CD4-positive, alpha-beta T cell treated with Interleukin-10 for 1 hour (primary cell): ENCODE measurements around the gene AHNAK2.

Source experiments
- DNase-seq: peaks from one replicate; pipeline ENCODE4 v3.0.0-alpha.2; 2020

Gene AHNAK2

GRCh38 chr14:104984056-104984894, 6.1 kb upstream of the AHNAK2 start:
- DNase-seq, result no peak

DNA sequence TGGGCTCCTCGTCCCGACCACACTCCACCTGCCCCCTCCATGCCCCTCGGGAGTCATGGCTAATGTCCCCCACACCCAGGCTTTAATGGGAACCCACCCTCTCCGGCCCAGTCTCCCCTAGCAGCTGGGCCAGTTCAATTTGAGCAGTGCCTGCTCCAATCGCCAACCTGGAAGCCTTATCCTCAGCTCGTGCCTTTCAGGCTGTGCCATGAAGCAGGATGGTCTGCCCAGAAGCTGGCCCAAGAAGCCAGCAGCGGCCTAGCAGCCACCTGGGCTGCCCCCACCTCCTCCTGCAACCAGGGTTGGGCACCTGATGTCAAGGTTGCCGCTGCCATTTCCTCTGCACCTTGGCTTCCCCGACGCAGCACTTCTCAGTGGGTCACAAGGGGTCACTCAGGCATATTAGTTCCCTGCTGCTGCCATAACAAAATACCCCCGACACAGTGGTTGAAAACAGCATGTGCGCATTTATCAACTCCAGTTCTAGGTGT, 5.1 kb upstream of the AHNAK2 start:
- no peak for DNase-seq

DNA sequence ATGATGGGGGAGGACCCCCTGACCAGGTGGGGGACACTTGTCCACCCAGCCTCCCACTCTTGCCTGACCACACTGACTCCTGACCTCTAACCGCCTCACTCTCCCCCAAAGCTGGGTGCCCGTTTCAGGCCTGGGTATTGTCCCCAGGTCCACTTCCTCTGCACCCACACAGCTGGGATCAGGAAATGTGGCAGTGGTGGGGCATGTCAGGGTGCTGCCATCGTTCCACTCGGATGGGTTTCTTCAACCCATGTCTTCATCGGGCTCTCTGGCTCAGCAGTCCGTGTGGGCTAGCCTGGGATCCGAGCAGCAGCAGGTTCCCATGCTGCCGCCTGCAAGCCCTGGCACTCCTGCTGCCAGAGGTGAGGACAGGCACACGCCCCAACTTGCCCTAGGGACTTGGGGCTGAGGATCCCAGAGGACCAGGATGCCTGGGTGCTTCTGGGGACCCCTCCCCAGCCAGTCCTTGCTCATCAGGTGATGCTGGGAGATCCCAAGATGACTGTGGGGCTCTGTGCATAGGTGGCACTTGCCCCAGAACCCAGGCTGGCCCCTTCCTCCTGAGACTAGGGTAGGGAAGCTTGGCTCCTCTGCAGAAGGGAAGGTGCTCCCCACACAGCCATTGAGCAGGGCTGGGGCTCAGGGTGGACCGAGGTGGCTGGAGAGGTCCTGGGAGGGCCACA, 4.5 kb upstream of the AHNAK2 start:
- DNase-seq, result no peak

DNA sequence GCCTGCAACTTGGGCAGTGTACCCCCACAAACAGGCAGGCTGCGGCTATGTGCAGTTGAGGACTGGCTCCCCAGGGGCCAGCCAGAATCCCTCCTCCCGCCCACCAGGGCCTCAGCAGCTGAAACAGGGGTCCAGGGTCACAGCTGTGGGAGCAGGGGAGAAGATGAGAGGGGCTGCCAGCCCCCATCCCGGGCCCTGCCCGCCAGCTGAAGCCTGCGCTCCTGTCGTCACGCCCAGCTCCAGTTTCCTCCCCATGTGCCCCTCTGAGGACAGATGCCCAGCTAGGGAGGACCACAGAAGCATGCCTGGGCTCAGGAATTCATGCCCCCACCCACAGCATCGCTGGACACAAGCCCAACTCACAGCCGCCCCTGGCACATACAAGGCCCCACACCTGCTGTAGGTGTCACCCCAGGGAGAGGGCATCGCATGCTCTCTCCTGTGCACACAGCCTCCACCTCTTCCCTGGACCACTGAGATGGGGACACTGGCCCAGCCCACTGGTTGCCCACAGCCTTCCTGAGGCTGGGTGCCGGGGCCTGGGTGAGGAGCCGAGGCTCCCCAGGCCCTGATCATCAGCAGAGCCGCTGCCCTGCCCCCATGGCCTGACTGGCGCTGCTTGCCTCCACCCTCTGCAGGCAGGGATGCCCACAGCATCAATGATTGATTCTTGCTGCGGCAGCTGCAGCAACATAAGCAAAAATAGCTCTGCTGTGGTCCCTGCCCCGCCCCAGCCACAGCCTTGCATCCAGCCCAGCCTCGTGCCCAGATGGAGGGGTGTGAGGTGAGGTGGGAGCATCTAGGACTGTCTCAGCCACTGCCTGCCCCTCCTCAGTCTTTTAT, 3.7 kb upstream of the AHNAK2 start:
- DNase-seq, result no peak

- DNase-seq, result no peak
Measured at GRCh38 chr14:104980611-104981531, 2.7 kb upstream of the AHNAK2 start.

DNA sequence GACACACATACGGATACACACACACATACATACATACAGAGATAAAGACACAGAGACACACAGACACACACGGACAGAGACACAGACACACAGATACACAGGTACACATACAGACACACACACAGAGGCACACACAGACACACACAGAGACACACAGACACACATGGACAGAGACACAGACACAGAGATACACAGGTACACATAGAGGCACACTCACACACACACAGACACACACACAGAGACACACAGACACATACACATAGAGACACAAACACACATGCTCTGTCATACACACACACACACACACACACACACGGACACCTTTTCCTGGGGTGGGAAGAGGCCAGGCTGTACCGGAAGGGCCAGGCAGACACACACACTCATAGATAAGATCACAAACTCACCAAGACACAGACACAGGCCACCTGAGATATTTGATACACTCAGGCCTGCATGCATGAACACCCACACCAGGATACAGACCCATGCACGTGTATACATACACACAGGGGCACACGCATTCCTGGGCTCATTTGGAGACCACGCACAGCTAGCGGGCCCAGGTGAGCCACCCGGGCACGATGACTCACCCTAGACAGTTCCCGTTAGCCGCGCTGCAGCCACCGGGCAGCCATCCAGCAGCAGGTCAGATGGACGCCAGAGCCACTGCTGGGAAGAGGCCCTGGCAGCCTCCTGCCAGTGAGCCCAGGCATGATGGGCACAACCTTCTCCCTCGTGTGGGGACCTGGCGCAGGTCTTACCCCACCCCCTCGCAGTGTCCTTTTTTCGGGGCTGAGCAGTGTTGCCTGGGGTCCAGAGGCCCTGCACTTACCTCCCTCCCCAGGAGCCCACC, 1.8 kb upstream of the AHNAK2 start:
- DNase-seq, result no peak

- DNase-seq, result no peak
Measured at GRCh38 chr14:104978746-104979691, 845 bp upstream of the AHNAK2 start.

DNA sequence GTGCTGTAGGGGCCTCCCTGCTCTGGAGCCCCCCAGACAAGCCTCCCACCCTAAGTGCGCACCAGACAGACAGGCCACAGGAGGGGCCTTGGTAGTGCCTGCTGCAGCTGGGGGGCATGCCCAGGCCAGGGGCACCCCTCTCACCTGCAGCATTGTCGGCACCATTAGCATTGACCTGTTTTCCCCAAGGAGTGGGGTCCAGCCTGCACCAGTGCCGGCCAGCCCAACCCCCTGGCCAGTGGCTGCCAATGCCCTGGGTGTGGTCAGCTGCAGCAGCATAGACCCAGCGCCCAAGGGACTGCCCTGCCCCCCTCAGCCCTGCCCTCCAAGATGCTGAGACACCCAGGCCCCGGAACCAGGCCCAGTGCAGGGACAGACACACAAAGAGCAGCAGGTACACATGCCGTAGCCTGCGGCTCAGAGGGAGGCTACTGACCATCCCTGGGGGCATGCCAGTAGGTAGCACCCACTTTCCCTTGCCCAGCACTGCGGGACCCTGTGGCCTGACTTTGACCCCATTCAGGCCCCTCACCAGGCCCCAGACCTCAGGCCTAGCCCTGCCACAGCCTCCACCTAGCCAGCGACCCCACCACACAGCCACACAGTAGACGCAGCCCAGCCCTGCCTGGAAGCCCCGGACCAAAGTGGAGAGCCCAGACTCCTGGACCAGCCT, 1.0 kb downstream of the AHNAK2 start:
- DNase-seq, result no peak

- peak; percentile 88 for DNase-seq
Measured at GRCh38 chr14:104976198-104977007, 1.8 kb downstream of the AHNAK2 start.

GRCh38 chr14:104975481-104976197, 2.5 kb downstream of the AHNAK2 start:
- DNase-seq, result peak; percentile 22

- no peak for DNase-seq
Measured at GRCh38 chr14:104974665-104975390, 3.3 kb downstream of the AHNAK2 start.

DNA sequence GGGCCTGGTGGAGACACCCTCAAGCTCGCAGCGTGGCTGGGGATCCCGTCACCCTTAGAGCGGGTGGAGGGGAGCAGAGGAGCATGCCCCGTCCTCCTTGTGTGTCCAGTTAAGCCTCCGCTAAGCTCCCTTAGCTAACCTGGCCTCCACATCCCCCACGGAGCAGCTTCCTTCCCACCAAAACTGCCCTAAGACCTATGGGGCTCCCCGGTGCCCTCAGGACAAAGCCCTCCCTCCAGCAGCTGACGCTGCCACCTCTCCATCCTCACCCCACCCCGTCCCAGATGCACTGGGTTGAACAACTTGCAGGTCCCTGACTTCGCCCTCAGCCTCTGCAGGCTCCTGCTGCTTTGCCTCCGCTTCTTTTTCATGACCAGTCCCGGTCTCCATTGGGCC, 4.0 kb downstream of the AHNAK2 start:
- no peak for DNase-seq

DNA sequence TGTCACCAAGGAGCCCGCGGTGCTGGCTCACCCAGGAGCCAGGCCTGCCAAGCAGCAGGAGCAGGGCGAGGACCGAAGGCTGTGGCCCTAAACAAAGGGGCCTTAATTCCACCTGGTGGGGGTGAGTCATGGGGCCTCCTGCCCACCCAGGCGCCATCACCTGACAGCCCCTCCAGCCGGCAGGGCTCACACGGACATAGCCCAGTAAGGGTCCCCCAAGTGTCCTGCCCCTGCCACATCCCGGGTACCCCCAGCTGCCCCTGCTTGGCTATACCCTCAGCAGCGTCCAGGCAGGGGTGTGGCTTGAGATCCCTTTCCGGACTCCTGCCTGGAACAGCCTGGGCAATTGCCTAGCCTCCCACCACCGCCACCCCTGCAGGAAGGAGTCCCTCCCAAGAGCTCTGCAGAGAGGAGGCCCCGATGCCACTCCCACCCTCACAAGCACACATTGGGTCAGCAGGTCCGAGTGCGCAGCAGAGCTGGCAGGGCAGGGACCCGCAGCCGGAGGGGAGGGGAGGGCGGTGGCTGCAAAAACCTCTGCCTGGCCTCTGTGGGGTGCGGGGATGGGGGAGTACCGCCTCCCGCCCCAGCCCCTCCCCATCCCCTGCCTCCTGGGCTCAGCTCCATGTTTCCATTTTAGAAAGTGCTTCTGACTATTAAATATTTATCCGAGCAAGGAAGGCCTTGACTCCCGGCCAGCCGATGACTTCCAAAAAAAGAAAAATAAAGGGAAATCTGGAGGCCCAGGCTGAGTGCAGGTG, 4.6 kb downstream of the AHNAK2 start:
- no peak for DNase-seq

DNA sequence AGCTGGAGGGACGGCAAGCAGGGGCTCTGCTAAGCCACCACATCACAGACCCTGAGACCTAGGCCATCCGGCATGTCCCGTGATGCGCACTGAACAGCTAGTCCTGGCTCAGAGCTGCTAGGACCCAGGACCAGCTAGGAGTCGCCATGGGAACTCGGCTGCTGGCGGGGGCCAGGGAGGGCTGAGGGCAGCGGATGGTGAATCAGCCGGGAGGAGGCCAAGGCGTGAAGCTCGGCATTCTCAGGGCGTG, 5.1 kb downstream of the AHNAK2 start:
- no peak for DNase-seq

- DNase-seq, result no peak
Measured at GRCh38 chr14:104972301-104973134, 5.7 kb downstream of the AHNAK2 start.
